OCI-LY1 (cell line): Measurements from ENCODE around the gene MMEL1.
"Not testable (repeated sequence)": the region's sequence is repeated elsewhere in the genome, so short reads cannot be mapped to it uniquely, and the experiment has no call there.

Experiments
- H2AFZ ChIP-seq: fragments of 200-600 bp; sonication (generic), shearing (Covaris generic); 2 replicates; pipeline ENCODE4 v1.6.0; 2014; ENCODE audit warnings: antibody characterized with exemption, mild to moderate bottlenecking, low read length
- H3F3A ChIP-seq: fragments of 200-600 bp; sonication (generic), shearing (Covaris generic); 2 replicates; pipeline ENCODE4 v1.6.0; 2014; ENCODE audit warnings: mild to moderate bottlenecking, antibody characterized with exemption, low read length, moderate library complexity; ENCODE audit not compliant: insufficient read depth
- H3K27ac ChIP-seq: fragments of 200-600 bp; sonication (generic); 2 replicates; pipeline ENCODE4 v1.5.1; 2014; ENCODE audit warnings: low read length, mixed run types, mild to moderate bottlenecking, low read depth; ENCODE audit not compliant: poor library complexity, severe bottlenecking
- H3K27me3 ChIP-seq: fragments of 200-600 bp; sonication (generic); 2 replicates; pipeline ENCODE4 v1.6.0; 2014; ENCODE audit warnings: antibody characterized with exemption, mild to moderate bottlenecking, low read length, moderate library complexity; ENCODE audit not compliant: insufficient read depth
- H3K36me3 ChIP-seq: fragments of 200-600 bp; sonication (generic); 2 replicates; pipeline ENCODE4 v1.6.1; 2014; ENCODE audit warnings: mild to moderate bottlenecking, antibody characterized with exemption, low read length, moderate library complexity, mixed read lengths; ENCODE audit not compliant: insufficient read depth
- H3K4me1 ChIP-seq: fragments of 200-600 bp; sonication (generic); 2 replicates; pipeline ENCODE4 v1.5.1; 2014; ENCODE audit warnings: mild to moderate bottlenecking, low read length, moderate library complexity; ENCODE audit not compliant: insufficient read depth, severe bottlenecking
- H3K4me2 ChIP-seq: fragments of 200-600 bp; sonication (generic), shearing (Covaris generic); 2 replicates; pipeline ENCODE4 v1.6.1; 2014; ENCODE audit warnings: low read length
- H3K4me3 ChIP-seq: fragments of 200-600 bp; sonication (generic); 2 replicates; pipeline ENCODE4 v1.5.1; 2014; ENCODE audit warnings: low read length, low read depth, mild to moderate bottlenecking, mixed read lengths; ENCODE audit not compliant: poor library complexity, severe bottlenecking
- H3K79me2 ChIP-seq: fragments of 200-600 bp; shearing (Covaris generic); 2 replicates; pipeline ENCODE4 v1.6.1; 2016; ENCODE audit warnings: mixed run types, low read length, mixed read lengths; ENCODE audit not compliant: insufficient read depth
- H3K9ac ChIP-seq: fragments of 200-600 bp; sonication (generic), shearing (Covaris generic); 2 replicates; pipeline ENCODE4 v1.6.1; 2014; ENCODE audit warnings: mild to moderate bottlenecking, low read length, mixed read lengths
- H3K9me2 ChIP-seq: fragments of 200-600 bp; sonication (generic), shearing (Covaris generic); 2 replicates; pipeline ENCODE4 v1.6.1; 2014; ENCODE audit warnings: low read depth, mild to moderate bottlenecking, low read length, mixed read lengths
- H3K9me3 ChIP-seq: fragments of 200-600 bp; shearing (Covaris generic); 2 replicates; pipeline ENCODE4 v1.6.1; 2014; ENCODE audit warnings: low read length, mixed read lengths
- H4K20me1 ChIP-seq: fragments of 200-600 bp; sonication (generic), shearing (Covaris generic); 2 replicates; pipeline ENCODE4 v1.6.0; 2016; ENCODE audit warnings: mild to moderate bottlenecking, low read length; ENCODE audit not compliant: insufficient read depth

MMEL1 gene

DNA sequence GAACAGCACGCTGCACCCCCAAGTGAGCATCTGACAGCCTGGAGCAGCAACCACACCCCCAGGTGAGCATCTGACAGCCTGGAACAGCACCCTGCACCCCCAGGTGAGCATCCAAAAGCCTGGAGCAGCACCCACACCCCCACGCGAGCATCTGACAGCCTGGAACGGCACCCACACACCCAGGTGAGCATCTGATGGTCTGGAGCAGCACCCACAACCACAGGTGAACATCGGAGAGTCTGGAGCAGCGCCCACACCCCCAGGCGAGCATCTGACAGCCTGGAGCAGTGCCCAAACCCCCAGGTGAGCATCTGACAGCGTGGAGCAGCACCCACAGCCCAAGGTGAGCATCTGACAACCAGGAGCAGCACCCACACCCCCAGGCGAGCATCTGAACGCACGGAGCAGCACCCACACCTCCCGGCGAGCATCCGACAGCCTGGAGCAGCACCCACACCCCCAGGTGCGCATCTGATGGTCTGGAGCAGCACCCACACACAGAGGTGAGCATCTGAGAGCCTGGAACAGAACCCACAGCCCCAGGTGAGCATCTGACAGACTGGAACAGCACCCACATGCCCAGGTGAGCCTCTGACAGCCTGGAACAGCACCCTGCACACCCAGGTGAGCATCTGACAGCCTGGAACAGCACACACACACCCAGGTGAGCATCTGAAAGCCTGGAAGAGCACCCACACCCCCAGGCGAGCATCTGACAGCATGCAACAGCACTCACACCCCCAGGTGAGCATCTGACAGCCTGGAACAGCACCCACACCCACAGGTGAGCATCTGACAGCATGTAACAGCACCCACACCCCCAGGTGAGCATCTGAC is 23.0 kb upstream of the MMEL1 start:
- not testable (repeated sequence) for H3K36me3 ChIP-seq, H3K4me3 ChIP-seq, H3F3A ChIP-seq, H3K4me2 ChIP-seq, H3K27ac ChIP-seq, H4K20me1 ChIP-seq, H3K79me2 ChIP-seq, H3K27me3 ChIP-seq, H3K9ac ChIP-seq, H3K4me1 ChIP-seq, H2AFZ ChIP-seq, H3K9me2 ChIP-seq, H3K9me3 ChIP-seq

GRCh38 chr1:2654443-2654948 is 21.7 kb upstream of the MMEL1 start:
- H3K9me3 ChIP-seq = not testable (repeated sequence)

GRCh38 chr1:2653741-2654442 is 21.1 kb upstream of the MMEL1 start:
- not testable (repeated sequence) for H3K9me2 ChIP-seq, H3K4me3 ChIP-seq, H3K4me2 ChIP-seq, H3K36me3 ChIP-seq, H3F3A ChIP-seq, H2AFZ ChIP-seq, H3K79me2 ChIP-seq, H3K27ac ChIP-seq, H4K20me1 ChIP-seq, H3K9ac ChIP-seq, H3K9me3 ChIP-seq, H3K4me1 ChIP-seq, H3K27me3 ChIP-seq

More at GRCh38 chr1:2654443-2654948, 21.7 kb upstream of the MMEL1 start:
- H3K9ac ChIP-seq, H3K79me2 ChIP-seq, H3K36me3 ChIP-seq, H2AFZ ChIP-seq, H3K4me1 ChIP-seq, H4K20me1 ChIP-seq, H3K27ac ChIP-seq, H3K27me3 ChIP-seq, H3F3A ChIP-seq, H3K4me3 ChIP-seq, H3K4me2 ChIP-seq, H3K9me2 ChIP-seq: not testable (repeated sequence)

GRCh38 chr1:2652926-2653571 is 20.2 kb upstream of the MMEL1 start:
- H3K4me2 ChIP-seq, H3K27ac ChIP-seq, H3K9me3 ChIP-seq, H3K27me3 ChIP-seq, H3K4me3 ChIP-seq, H3K9ac ChIP-seq, H4K20me1 ChIP-seq, H3K9me2 ChIP-seq, H3F3A ChIP-seq, H3K79me2 ChIP-seq, H2AFZ ChIP-seq, H3K36me3 ChIP-seq, H3K4me1 ChIP-seq: not testable (repeated sequence)

GRCh38 chr1:2652152-2652925 is 19.5 kb upstream of the MMEL1 start:
- not testable (repeated sequence) for H3K4me2 ChIP-seq, H3K4me3 ChIP-seq, H3K36me3 ChIP-seq, H3K9me3 ChIP-seq, H3K27me3 ChIP-seq, H3K4me1 ChIP-seq, H3K9me2 ChIP-seq, H2AFZ ChIP-seq, H3K79me2 ChIP-seq, H3K27ac ChIP-seq, H4K20me1 ChIP-seq, H3K9ac ChIP-seq, H3F3A ChIP-seq
